GM12874 (cell line): ENCODE results near the gene FARS2.

Experiments
- CTCF ChIP-seq: IDR thresholded peaks from 2 replicates; pipeline ENCODE4 v1.5.1; 2011; ENCODE audit warnings: low read depth, mild to moderate bottlenecking, control low read depth, low read length, moderate library complexity; ENCODE audit not compliant: insufficient read depth

Gene FARS2

GRCh38 chr6:5749016-5749650, 487.8 kb downstream of the FARS2 start:
- no peak for TF ChIP-seq CTCF

GRCh38 chr6:5749651-5750215, 488.4 kb downstream of the FARS2 start:
- TF ChIP-seq CTCF: no peak

GRCh38 chr6:5751525-5752390, 490.4 kb downstream of the FARS2 start:
- TF ChIP-seq CTCF: no peak

- no peak for TF ChIP-seq CTCF
Measured at GRCh38 chr6:5752391-5752680, 491.0 kb downstream of the FARS2 start.

- TF ChIP-seq CTCF: no peak
Measured at GRCh38 chr6:5753209-5753608, 491.9 kb downstream of the FARS2 start.

GRCh38 chr6:5754904-5755303, 493.6 kb downstream of the FARS2 start:
- TF ChIP-seq CTCF: no peak

- TF ChIP-seq CTCF: no peak
Measured at GRCh38 chr6:5759571-5759970, 498.3 kb downstream of the FARS2 start.
